K562 (cell line): Measurements from ENCODE around the gene UBE2G2. TPM values are rescaled to one million over a fixed set of nuclear protein-coding genes. Genes with fewer than 3 reads are reported as not detected.

ENCODE experiments used
- BMI1 ChIP-seq: fragments of 150-350 bp; IDR thresholded peaks from 2 replicates; pipeline ENCODE4 v1.6.1; 2014; ENCODE audit warnings: low read length
- BRD9 ChIP-seq: fragments of 450-650 bp; IDR thresholded peaks from 2 replicates; pipeline ENCODE4 v1.6.1; 2018; ENCODE audit warnings: low read depth; ENCODE audit not compliant: partially characterized antibody
- CCNT2 ChIP-seq: IDR thresholded peaks from 2 replicates; pipeline ENCODE4 v1.6.1; 2011; ENCODE audit warnings: borderline replicate concordance, low read depth, mild to moderate bottlenecking, moderate library complexity, mixed read lengths, low read length; ENCODE audit not compliant: insufficient read length; ENCODE audit errors: extremely low read depth
- CHD7 ChIP-seq: fragments of 200-600 bp; sonication (generic); IDR thresholded peaks from one replicate; pipeline ENCODE4 v1.6.1; 2012; ENCODE audit warnings: mild to moderate bottlenecking, low read depth, low read length, inconsistent platforms
- DNMT1 ChIP-seq: fragments of 450-650 bp; IDR thresholded peaks from 2 replicates; pipeline ENCODE4 v1.6.1; 2016; ENCODE audit warnings: antibody characterized with exemption, mild to moderate bottlenecking
- EGR1 ChIP-seq: fragments of 450-650 bp; conservative IDR thresholded peaks from 2 replicates; pipeline ENCODE4 v1.6.1; 2017; ENCODE audit warnings: mild to moderate bottlenecking
- HLTF ChIP-seq: fragments of 450-650 bp; IDR thresholded peaks from 2 replicates; pipeline ENCODE4 v1.6.1; 2016
- HOXB6 ChIP-seq: fragments of 250-450 bp; sonication (Bioruptor Pico); IDR thresholded peaks from 2 replicates; pipeline ENCODE4 v1.5.1; 2022; ENCODE audit warnings: mild to moderate bottlenecking, borderline replicate concordance
- HSF4 ChIP-seq: fragments of 250-450 bp; sonication (Bioruptor Pico); IDR thresholded peaks from 2 replicates; pipeline ENCODE4 v2.1.2; 2022; ENCODE audit warnings: mild to moderate bottlenecking, moderate library complexity, borderline replicate concordance
- NCOA2 ChIP-seq, 2 experiments: fragments of 450-650 bp; IDR thresholded peaks; 2 replicates each; pipeline ENCODE4 v1.6.1; 2018; ENCODE audit warnings: mild to moderate bottlenecking in 2 of 2, moderate library complexity in 1 of 2; ENCODE audit not compliant: partially characterized antibody in 2 of 2
- NFXL1 ChIP-seq: fragments of 450-650 bp; formaldehyde crosslinking; IDR thresholded peaks from 2 replicates; pipeline ENCODE4 v1.4.0; 2021; ENCODE audit warnings: mild to moderate bottlenecking
- RAD51 ChIP-seq: fragments of 450-650 bp; IDR thresholded peaks from 2 replicates; pipeline ENCODE4 v1.7.1; 2016; ENCODE audit warnings: low read depth, mild to moderate bottlenecking, borderline replicate concordance
- RBM39 ChIP-seq: fragments of 200-400 bp; formaldehyde crosslinking; optimal IDR thresholded peaks from 2 replicates; pipeline ENCODE3; 2018; ENCODE audit warnings: low read depth, low read length
- SNRNP70 ChIP-seq: fragments of 200-400 bp; formaldehyde crosslinking; optimal IDR thresholded peaks from 2 replicates; pipeline ENCODE3; 2017; ENCODE audit warnings: low read depth, low read length
- USF1 ChIP-seq: sonication (generic); formaldehyde crosslinking; IDR thresholded peaks from 2 replicates; pipeline ENCODE4 v1.9.0; 2022; ENCODE audit warnings: mild to moderate bottlenecking, missing genetic modification reagents
- ZBED1 ChIP-seq: IDR thresholded peaks from 2 replicates; pipeline ENCODE4 v1.6.1; 2014
- ZNF507 ChIP-seq: conservative IDR thresholded peaks from 2 replicates; pipeline ENCODE4 v1.6.1; 2017; ENCODE audit warnings: missing genetic modification characterization, missing compliant biosample characterization
- ZSCAN32 ChIP-seq: fragments of 450-650 bp; formaldehyde crosslinking; IDR thresholded peaks from 2 replicates; pipeline ENCODE4 v1.4.0; 2020; ENCODE audit warnings: mild to moderate bottlenecking, moderate library complexity
- polyA plus RNA-seq, 8 experiments: library from polyadenylated mRNA; depleted of rRNA in 4 of 8; stranded (reverse) in 5 of 8; unstranded in 3 of 8; fragments of >200 nt; fragmentation: Nextera tagmentation in 2 of 8; fragmentation: Illumina TruSeq in 1 of 8; extraction: Ambion mirVana in 2 of 8; extraction: Trizol in 1 of 8; gene quantifications; 2 replicates each; pipeline versions ENCODE4 v1.2.1 to v1.2.3, GENCODE V29; 2011 to 2014; ENCODE audit warnings: inconsistent platforms in 1 of 8, missing spikeins in 1 of 8
- total RNA-seq, 7 experiments: library from RNA; depleted of rRNA in 6 of 7; stranded (reverse); fragments of >200 nt in 6 of 7; fragmentation: Illumina TruSeq in 2 of 7; extraction: Trizol in 2 of 7; gene quantifications; 2 replicates each; pipeline versions ENCODE4 v1.2.1 to v1.2.3, GENCODE V29; 2011 to 2021; ENCODE audit warnings: low replicate concordance in 1 of 7

The UBE2G2 gene
- total and polyA plus RNA-seq, 9 of the 15 experiments (the other 6 are each of a cell fraction or from before 2014, with no cell fraction given) = 47.5 to 225 (median 140) TPM

GRCh38 chr21:44778094-44778493 is 23.5 kb downstream of the UBE2G2 start (continued):
- TF ChIP-seq ZNF507 (tag) (no peak), USF1 (CRISPR knock-in tag) (0 out of 2 replicates have a peak, but pooled peaks have one; percentile 26), BRD9 (no peak), CHD7 (no peak), ZSCAN32 (CRISPR knock-in tag) (no peak), NCOA2 (IDR thresholded peaks at IDR 0.05; ENCODE audit: partially characterized antibody in 2 of 2) (no peak), EGR1 (no peak), HSF4 (CRISPR knock-in tag) (no peak; the same call in 1 of the 2 replicates), NFXL1 (CRISPR knock-in tag) (no peak), BMI1 (no peak), RBM39 (no peak), DNMT1 (no peak), ZBED1 (no peak), HOXB6 (no peak), RAD51 (no peak), HLTF (no peak), CCNT2 (no peak), SNRNP70 (no peak)
